GM19468 (cell line): Measurements from ENCODE around the gene PPP1R14B.
"Not testable (repeated sequence)": the region's sequence is repeated elsewhere in the genome, so short reads cannot be mapped to it uniquely, and the experiment has no call there.

Source experiments
- ATAC-seq: cut with Tn5 transposase; IDR thresholded peaks from one replicate; pipeline ENCODE4 v1.9.1; 2021; ENCODE audit warnings: mild to moderate bottlenecking, moderate library complexity, moderate number of reproducible peaks; ENCODE audit not compliant: unreplicated experiment; ENCODE audit errors: extremely low read depth

Gene PPP1R14B

DNA sequence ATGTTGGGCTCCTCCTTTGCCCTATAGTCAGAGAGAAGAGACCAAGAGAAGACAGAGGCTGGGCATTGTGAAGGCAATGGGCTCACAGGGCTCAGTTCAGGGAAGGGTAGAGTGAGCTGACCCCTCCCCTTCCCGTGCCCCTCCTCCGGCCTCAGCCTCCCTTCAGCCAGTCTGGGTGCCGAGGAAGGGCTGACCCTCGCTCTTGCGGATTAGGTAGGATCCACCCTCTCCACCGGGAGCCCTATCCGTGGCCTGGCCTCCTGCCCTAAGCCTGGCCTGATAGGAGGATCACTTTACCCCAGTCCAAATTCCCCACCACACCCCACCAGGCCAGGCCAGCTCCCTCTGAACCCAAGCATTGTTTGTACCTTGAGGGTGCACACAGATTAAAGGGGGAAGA is 1.8 kb upstream of the PPP1R14B start:
- ATAC-seq, result no peak

GRCh38 chr11:64247729-64248531 is 1.2 kb upstream of the PPP1R14B start:
- no peak for ATAC-seq

DNA sequence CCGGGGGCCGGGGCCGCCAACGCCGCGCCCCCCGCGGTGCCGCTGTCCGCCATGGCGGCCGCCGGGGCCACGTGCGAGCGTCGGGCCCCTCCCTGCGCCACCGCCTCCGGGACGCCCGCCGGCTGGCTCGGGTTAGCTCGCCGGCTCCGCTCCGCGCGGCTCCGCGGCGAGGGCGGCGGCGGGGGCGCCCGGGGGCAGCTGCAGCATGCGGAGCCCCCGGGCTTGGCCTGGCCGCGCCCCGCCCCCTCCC is 197 bp downstream of the PPP1R14B start:
- ATAC-seq, result not testable (repeated sequence)

DNA sequence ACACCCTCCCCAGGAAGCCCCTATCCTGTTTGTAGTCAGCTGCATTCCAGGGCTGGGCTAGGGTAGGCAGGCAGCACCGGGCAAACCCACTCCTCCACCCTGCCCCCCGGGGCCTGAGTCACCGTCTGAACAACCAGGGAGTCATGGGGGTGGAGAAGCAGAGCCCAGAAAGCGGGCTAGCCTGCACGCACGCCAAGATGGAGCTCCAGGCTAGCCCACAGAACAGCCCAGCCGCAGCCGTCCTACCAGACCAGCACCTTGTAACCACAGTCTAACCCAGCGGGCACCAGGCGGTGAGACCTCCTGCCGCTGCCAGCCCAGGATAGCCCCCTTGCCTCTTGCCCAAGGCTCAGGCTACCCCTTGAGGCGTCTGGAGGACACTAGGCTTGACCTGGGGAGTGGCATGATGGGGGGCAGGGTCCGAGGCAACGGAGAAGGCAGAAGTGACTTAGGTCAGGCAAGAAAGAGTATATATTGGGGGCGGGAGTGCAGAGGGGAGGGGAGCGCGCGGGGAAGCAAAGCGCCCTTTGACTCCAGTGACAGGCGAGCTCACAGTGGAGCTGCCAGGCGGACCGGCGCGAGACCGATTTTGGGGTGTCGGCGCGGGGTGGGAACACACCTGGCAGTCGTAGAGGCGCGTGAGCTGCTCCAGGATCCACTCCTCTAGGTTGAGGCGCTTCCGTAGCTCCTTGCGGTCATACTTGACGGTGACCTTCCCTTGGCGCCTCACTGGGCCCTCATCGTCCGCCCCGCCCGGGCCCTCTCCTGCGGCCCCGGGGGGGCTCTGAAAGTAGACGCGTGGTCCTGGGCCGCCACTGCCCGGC is 734 bp downstream of the PPP1R14B start:
- ATAC-seq, result no peak

DNA sequence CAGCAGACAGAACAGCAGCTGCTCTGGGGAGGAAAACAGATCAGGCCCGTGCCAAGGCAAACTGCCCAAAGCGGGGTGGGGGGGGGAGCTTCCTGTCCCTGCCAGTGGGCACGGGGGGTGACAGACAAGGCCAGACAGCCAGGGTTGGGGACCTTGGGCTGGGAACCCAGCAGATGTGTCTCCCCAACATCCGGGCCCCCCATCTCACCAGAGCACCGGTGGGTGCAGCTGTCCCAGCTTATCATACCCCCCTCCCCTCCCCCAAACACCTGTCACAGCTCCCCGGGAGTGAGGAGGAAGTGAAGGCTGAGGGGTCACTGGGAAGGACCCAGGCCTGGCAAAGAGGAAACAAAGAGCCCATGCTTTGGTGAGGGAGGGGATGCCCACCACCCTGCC is 1.3 kb downstream of the PPP1R14B start:
- ATAC-seq, result no peak

DNA sequence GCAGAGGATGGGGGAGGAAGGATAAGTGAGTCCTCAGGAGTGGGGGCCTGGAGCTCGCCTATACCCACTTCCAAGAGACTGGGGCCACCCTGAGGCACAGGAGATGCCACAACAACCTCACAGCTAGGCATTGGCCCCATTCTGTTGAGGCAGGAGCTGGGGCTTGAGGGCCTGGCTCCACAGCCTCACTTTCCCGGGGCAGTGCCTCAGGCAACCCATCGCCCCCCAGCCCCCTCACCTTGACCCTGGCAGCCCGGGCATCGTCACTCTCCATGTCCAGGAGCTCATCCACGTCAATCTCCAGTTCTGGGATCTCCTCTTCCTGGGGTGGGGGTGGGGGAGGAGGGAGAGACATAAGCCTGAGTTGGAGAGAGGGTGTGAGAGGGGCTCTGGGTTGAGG is 1.8 kb downstream of the PPP1R14B start:
- no peak for ATAC-seq

- no peak for ATAC-seq
Measured at GRCh38 chr11:64244107-64244506, 2.6 kb downstream of the PPP1R14B start.

GRCh38 chr11:64243236-64243854 is 3.4 kb downstream of the PPP1R14B start:
- no peak for ATAC-seq

DNA sequence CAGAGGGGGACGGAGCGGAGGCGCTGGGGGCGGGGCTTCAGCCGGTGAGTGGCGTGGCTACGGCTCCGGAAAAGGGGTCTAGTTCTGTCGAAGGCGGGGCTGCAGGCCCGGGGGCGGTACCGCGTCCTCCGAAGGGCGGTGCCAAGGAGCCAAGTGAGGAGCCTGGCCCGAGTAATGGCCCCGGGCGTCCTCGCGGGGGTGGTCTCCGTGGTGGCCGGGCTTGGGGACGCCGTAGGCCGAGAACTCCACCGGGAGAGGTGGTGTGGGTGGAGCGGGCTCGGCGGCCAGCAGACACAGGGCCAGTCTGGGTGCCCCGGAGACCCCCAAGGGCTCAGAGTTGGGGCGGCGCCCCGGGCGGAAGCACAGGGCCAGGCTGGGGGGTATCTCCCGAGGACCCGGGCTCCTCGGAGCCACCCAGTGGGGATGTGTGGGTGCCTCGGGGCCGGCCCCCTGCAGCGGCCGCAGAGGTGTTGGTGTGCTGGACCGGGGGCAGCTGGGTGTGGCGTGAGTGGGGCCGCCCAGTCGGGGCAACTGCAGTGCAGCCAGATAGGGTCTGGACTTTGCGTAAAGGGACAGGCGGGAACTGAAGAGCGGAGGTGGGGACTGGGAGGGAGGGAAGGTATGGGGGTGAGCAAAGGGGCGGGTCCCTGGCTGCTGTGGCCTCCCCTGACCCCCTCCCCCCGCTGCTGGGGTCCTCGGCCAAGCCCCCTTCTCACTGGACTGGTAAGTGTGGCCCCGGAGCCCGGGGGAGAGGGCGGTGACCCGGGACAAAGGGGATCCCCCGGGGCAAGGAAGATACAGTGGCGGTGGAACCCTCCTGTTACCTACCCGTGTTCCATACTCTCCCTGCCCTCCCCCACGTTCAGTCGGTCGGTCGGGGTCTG is 5.0 kb downstream of the PPP1R14B start:
- peak; percentile 44 for ATAC-seq

- ATAC-seq, result no peak
Measured at GRCh38 chr11:64241241-64241490, 5.6 kb downstream of the PPP1R14B start.

DNA sequence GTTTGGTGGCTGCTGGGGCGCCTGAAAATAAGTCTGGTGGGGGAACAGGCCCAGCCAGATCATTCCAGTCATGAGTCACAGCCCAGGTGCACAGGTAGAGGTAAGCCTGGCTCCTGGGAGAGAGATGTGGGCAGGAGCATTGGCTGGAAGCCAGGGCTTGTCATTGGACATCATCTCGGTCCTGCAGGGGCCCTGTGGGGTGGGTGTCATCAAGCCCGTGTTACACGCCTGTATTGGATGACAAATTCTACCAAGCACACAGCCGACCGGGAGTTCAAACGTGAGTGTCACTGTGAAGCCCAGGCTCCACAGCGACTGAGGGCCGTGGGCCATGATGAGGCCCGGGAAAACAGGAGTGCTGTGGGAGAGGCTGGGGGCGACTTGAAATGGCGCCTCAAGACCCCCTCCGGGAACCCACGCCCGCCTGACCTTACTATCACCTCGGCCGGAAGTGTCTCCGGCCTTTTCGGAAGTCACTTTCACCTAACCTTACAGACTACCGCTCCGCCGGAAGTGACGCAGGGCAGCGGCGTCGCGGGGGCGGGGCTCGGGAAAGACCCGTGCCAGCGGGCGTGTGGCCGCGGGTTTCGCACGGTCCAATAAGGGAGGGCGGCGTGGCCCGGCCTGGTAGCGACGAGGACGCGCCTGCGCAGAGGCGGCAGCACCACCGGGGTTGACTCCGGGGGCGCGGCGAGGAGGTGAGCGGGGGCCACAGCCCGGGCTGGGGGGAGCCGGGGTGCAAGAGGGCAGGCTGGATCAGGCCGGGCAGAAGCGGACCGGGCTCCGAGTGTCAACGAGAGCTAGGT is 6.1 kb downstream of the PPP1R14B start, which contains the start of gene FKBP2:
TSS of gene FKBP2 (plus strand) at position 661 of the 806 bp plus-strand sequence. CDS start 1,293 bp downstream, outside the sequence.
- ATAC-seq, result peak; percentile 54

DNA sequence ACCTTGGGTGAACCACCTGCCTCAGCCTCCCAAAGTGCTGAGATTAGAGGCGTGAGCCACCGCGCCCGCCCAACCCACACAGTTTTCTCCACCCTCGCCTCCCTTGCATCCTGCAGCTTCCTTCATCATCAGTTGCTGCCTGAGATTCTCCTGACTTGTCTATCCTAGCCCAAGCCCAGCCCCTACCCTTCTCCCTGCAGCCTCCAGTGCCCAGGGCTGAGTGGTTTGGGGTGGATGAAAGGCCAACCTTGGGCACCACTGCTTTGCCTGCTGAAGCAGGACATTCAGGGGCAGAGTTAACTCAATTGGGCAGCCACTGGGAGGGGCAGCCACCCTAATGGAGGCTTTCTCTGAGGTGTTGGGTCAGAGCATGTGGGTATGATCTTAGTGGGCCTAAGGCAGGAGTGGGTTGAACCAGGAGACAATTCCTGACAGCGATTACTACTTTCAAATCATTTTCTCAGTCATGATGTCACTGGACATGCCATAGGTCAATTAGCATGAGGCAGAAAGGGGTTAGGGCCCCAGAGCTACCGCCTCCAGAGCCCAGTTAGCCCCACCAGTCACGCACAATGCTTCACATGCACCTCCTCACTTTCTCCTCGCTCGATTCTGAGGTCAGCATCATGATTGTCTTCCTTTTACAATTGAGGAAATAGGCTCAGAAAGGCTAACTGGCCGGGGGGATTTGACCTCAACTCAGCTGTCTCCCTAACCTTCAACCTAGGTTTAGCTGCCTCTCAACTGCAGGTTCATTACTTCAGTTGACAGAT is 6.9 kb downstream of the PPP1R14B start:
- ATAC-seq, result no peak

DNA sequence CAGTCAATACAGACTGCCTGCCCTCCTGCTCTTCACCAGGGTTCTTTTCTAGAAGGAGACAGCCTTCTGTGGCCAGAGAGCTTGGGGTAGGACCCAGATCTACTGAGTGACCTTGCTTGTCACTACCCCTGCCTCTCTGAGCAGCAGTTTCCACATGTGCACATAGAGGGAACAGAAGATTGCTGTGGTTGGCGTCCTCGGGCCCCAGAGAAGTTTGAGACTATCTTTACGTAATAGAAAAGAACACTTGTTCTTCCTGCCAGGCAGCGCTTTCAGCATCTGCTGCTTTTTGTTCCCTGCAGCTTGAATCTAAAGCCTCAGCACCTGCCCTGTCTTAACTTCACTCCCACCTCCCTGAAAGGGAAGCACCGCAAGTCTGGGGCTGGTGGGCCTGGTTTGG is 7.7 kb downstream of the PPP1R14B start:
- no peak for ATAC-seq

DNA sequence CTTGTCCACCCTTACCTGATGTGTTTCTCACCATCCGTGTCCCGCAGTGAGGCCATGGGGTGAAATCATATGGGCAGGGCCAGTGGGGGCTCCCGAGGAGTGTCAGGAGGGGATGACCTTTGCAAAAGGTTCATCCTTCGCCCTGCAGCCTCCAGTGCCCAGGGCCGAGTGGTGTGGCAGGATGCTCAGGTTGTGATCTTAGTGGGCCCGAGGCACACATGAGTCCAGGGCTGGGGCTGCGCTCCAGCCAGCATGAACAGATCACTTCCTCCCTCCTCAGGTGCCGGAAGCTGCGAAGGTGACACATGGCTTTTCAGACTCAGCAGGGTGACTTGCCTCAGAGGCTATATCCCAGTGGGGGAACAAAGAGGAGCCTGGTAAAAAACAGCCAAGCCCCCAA is 8.7 kb downstream of the PPP1R14B start:
- no peak for ATAC-seq

GRCh38 chr11:64237484-64237951 is 9.2 kb downstream of the PPP1R14B start:
- no peak for ATAC-seq

- ATAC-seq, result no peak
Measured at GRCh38 chr11:64235437-64236161, 11.1 kb downstream of the PPP1R14B start.

DNA sequence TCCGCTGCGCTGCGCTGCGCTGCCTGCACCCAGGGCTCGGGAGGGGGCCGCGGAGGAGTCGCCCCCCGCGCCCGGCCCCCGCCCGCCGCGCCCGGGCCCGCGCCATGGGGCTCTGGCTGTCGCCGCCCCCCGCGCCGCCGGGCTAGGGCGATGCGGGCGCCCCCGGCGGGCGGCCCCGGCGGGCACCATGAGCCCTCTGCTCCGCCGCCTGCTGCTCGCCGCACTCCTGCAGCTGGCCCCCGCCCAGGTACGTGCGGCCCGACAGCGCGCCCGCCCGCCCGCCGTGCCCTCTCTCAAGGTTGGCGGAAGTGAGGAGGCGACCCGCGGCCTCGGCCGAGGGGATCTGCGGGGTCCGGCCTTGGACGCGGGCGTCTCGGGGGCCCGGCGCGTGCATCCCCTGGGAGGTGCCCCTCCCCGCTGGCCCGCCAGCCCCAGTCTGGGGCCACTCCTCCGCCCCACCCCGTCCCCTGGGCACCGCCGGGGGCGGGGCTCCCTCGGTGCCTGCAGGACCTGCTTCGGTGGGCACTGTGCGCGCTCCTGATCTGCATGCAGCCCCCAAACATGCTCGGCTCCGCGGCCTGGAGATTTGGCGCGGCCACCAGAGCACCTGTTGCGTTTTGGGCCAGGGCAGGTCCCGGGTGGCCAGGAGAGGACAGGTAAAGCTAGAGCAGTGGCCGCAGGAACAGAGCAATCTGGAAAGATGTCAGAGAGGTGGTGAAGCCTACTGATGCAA is 11.9 kb downstream of the PPP1R14B start:
- no peak for ATAC-seq
